Activated naive CD4-positive, alpha-beta T cell treated with anti-CD3 and anti-CD28 coated beads, Interleukin-2, amount 50 U/mL, for 72 hours (primary cell): Measurements from ENCODE around the gene TENM4. TPM values are rescaled to one million over a fixed set of nuclear protein-coding genes. Genes with fewer than 3 reads are reported as not detected.

ENCODE experiments used
- ATAC-seq, 2 donors: fragments of 150-1000 bp; cut with Tn5 transposase; 2 replicates each; pipeline ENCODE4 v1.10.0; 2021; ENCODE audit warnings: mild to moderate bottlenecking in 2 of 2, moderate library complexity in 2 of 2
- DNase-seq, 2 donors: peaks; one replicate each; pipeline ENCODE4 v3.0.0; 2021 to 2022; ENCODE audit warnings: low spot score in 2 of 2
- H3K27ac Mint-ChIP-seq, 2 donors: one replicate each; pipeline ENCODE4 v1.8.0; 2022; ENCODE audit warnings: mild to moderate bottlenecking in 2 of 2, mixed read lengths in 2 of 2
- H3K36me3 Mint-ChIP-seq, 2 donors: one replicate each; pipeline ENCODE4 v1.8.0; 2022; ENCODE audit warnings: mixed read lengths in 2 of 2
- H3K9me3 Mint-ChIP-seq, 2 donors: one replicate each; pipeline ENCODE4 v1.8.0; 2022; ENCODE audit warnings: mixed read lengths in 2 of 2
- total RNA-seq, 2 donors: library from RNA; stranded (reverse); gene quantifications; one replicate each; pipeline ENCODE4 v1.2.3, GENCODE V29; 2022

The TENM4 gene
- total RNA-seq, 2 donors from 2014 or later, result not detected

DNA sequence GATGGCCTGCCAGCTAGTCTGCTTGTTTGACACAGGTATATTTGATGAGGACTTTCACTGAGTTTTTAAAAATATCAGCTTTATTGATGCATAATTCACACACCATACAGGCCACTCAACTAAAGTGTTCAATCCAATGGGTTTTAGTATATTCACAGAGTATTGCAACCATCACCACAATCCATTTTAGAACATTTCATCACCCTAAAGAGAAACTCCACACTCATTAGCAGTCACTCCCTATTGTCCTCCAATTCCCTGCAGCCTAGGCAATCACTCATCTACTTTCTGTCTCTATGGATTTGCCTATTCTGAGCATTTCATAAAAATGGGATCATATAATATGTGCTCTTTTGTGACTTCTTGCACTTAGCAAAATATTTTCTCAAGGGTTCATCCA is 468.2 kb downstream of the TENM4 start:
- peaks cover 0 to 6% of the 10 kb centered on the region in 2 donors for H3K9me3 Mint-ChIP-seq
- H3K27ac Mint-ChIP-seq, result no peak overlapping the region
- DNase-seq (no peak), ATAC-seq (no peak)
- peaks cover 0 to 4% of the 10 kb centered on the region in 2 donors for H3K36me3 Mint-ChIP-seq

DNA sequence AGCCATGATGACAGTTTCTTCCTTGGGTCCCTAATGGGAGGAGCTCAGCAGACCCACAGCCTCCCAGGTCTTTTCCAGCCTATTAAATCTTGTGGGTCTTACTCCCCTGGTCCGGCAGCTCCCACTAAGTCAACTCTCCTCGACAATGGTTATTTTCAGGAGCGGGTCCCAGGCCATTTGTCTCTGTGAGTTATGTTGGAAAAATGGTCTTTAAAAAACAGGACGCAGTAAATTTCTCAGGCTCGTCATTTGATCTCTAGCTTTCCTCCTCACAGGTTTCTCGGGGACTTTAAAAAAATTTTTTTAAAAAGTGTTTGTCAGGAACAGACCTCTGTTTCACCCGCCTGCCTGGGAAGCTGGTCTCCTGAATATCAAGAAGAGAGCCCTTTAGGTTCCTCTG is 468.7 kb downstream of the TENM4 start:
- no peak for DNase-seq
- Mint-ChIP-seq H3K27ac (no peak overlapping the region), H3K9me3 (peaks cover 0 to 2% of the 10 kb centered on the region in 2 donors), H3K36me3 (peaks cover 0 to under 1% of the 10 kb centered on the region in 2 donors)
- ATAC-seq, result no peak

- DNase-seq (no peak), ATAC-seq (no peak)
- Mint-ChIP-seq H3K36me3 (no peaks in the 10 kb centered on the region), H3K27ac (no peak overlapping the region), H3K9me3 (no peaks in the 10 kb centered on the region)
These were observed 473.0 kb downstream of the TENM4 start for GRCh38 chr11:78967811-78968210.

DNA sequence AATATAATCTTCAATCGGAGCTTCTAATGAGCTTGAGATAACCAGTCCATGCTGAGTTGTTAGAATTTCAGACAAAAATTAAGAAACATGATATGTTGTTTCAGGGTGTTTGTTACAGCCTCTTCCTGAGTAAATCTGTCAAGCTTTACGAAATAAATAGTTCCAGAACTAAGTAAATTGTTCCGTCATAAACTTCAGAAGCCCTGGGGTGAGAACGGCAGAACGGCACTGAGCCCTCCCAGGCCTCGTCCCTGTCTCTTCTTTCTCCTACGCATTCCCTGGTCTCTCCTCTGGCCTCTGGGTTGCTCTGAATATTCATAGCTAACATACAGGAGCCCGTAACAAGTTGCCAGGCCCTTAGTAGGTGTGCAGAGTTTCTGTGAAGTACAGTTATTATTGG is 475.4 kb downstream of the TENM4 start:
- no peak for DNase-seq
- H3K9me3 Mint-ChIP-seq, result no peaks in the 10 kb centered on the region
- H3K36me3 Mint-ChIP-seq, result no peaks in the 10 kb centered on the region
- H3K27ac Mint-ChIP-seq, result no peak overlapping the region
- no peak for ATAC-seq

DNA sequence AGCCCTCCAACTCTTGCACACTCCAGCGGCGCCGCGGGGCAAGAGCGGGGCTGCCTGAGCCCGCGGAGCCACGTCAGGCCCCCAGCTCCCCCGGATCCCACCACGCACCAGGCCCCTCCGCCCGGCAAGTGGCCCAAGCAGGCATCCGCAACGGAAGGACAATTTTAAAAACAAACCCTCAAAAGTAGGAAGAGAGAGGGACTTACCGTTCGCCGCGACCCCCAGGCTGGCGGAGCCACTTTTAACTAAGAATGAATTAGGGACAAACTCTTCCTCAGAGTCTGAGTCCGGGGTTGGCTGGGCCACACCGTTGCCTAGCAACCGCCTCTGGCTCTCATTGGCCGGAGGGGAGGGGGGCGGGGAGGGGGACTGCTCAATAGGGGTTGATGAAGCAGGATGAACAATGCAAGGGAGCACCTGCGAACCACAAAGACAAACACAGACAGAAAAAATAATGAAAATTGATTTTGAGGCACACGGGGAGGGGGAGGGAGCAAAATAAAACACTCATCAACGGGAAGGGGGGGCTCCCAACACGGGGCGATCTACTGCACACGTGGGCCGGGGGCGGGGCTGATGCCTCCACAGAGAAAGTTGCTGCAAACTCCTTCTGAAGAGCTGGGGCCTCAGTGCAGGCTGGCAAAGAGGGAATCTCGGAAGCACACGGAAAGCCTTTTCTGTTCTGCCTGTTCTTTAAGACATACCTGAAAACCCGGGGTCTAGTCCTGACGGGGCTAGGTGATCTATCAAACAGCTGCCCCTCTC is 478.7 kb downstream of the TENM4 start:
- DNase-seq (no peak), ATAC-seq (no peak)
- Mint-ChIP-seq H3K36me3 (no peaks in the 10 kb centered on the region), H3K9me3 (no peaks in the 10 kb centered on the region), H3K27ac (no peak overlapping the region)

DNA sequence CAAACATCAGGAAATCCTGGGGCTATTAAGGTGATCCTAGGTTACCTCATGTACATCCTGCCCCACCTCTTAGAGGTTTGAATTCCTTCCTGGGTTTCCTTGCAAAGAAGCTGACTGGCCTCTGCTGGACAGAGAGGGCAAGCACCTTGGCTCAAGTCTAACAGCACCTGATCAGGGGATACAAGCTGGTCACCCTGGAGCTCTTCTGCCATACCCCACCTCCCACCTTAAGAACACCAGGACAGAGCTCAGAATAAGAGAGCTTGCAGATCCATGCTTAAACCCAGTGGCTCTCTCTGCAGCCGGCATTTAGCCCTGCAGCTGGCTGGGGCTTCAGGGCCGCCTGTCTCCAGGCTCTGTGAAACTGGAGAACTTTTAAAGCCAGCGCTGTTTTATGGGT is 479.6 kb downstream of the TENM4 start:
- ATAC-seq, result no peak
- Mint-ChIP-seq H3K36me3 (no peaks in the 10 kb centered on the region), H3K9me3 (no peaks in the 10 kb centered on the region), H3K27ac (no peak overlapping the region)
- no peak for DNase-seq

DNA sequence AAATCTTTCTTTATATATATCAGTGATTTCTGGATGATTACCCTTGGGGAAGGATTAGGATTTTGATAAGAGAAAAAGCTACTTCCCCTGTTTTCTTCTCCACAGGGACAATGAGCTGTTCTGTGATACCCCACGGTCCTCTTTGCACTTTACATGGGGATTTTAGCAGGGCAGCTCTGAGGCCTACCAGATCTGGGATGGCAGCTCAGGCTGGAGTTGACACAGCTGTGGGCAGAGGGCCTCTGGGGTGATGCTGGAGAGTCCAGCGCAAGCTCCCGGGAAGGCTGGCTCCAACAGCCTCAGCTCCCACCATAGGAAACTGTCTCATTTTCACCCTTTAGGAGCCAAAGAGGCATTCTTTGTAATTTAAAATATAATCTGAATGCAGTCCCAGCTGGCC is 482.4 kb downstream of the TENM4 start:
- DNase-seq (no peak), ATAC-seq (no peak)
- Mint-ChIP-seq H3K9me3 (no peaks in the 10 kb centered on the region), H3K36me3 (no peaks in the 10 kb centered on the region), H3K27ac (no peak overlapping the region)

GRCh38 chr11:78957476-78958245 is 483.2 kb downstream of the TENM4 start:
- Mint-ChIP-seq H3K27ac (no peak overlapping the region), H3K36me3 (no peaks in the 10 kb centered on the region), H3K9me3 (no peaks in the 10 kb centered on the region)
- ATAC-seq (no peak), DNase-seq (no peak)

DNA sequence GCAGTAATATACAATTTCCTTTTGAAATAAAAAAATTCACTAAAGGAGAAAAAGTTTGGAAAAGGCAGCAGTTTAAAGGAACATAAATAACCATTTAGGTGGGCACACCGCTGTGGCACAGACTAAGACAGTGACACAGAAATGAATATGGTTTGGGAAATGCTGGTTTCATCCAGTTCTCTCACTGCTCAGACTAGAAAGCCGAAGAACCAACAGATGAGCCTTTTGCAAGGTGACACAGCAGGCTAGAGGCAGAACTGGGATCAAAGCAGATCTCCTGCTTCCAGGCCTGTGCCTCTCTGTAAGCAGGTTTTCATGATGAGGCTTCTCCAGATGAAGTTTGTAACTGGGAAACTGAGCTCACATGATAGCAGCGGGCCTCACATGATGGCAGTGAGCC is 486.1 kb downstream of the TENM4 start:
- no peak overlapping the region for H3K27ac Mint-ChIP-seq
- ATAC-seq, result no peak
- DNase-seq, result no peak
- no peaks in the 10 kb centered on the region for H3K9me3 Mint-ChIP-seq
- H3K36me3 Mint-ChIP-seq, result no peaks in the 10 kb centered on the region

DNA sequence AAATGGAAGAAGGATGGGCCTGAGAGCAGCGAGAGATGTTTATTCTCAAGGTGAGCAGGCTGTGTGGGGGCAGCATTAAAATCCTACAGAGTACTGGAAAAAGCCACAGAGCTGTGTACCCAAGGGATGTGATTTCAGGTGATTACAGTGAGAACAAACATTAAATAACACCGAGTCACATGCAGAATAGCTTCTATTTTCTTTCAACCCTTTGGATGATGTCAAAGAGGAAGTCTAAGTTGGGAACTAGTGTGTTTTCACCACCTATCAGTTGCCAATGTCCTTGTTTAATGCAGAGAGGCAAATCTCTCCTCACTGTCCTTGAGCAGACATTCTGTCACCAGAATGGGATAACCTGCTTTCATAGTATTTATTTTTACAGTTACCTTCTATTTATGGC is 486.6 kb downstream of the TENM4 start:
- DNase-seq, result no peak
- ATAC-seq, result no peak
- H3K27ac Mint-ChIP-seq, result no peak overlapping the region

DNA sequence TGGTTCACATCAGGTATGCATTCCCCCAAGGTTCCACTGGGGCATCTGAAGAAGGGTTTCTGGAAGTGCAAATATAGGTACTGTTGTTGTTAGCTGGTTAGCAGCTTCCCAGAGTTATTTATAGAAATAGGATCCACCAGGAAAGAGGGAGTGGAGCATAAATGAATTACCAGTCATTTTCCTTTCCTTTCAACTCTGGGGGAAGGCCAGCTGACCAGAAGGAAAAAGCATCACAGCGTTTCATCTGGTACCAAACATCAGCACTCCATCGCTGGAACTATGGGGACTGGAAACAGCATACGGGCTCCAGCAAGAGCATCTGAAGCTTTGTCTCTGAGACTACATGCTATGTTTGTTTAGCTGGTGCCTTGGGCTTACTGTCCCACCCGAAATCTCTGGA is 487.9 kb downstream of the TENM4 start:
- ATAC-seq (no peak), DNase-seq (no peak)
- no peaks in the 10 kb centered on the region for H3K9me3 Mint-ChIP-seq
- no peaks in the 10 kb centered on the region for H3K36me3 Mint-ChIP-seq
- H3K27ac Mint-ChIP-seq, result no peak overlapping the region

More for the DNA sequence above, 486.6 kb downstream of the TENM4 start:
- Mint-ChIP-seq H3K36me3 (no peaks in the 10 kb centered on the region), H3K9me3 (no peaks in the 10 kb centered on the region)

- no peaks in the 10 kb centered on the region for H3K9me3 Mint-ChIP-seq
- H3K36me3 Mint-ChIP-seq, result no peaks in the 10 kb centered on the region
- DNase-seq, result no peak
- no peak overlapping the region for H3K27ac Mint-ChIP-seq
- ATAC-seq, result no peak
These were observed 488.7 kb downstream of the TENM4 start for GRCh38 chr11:78952175-78952574.

DNA sequence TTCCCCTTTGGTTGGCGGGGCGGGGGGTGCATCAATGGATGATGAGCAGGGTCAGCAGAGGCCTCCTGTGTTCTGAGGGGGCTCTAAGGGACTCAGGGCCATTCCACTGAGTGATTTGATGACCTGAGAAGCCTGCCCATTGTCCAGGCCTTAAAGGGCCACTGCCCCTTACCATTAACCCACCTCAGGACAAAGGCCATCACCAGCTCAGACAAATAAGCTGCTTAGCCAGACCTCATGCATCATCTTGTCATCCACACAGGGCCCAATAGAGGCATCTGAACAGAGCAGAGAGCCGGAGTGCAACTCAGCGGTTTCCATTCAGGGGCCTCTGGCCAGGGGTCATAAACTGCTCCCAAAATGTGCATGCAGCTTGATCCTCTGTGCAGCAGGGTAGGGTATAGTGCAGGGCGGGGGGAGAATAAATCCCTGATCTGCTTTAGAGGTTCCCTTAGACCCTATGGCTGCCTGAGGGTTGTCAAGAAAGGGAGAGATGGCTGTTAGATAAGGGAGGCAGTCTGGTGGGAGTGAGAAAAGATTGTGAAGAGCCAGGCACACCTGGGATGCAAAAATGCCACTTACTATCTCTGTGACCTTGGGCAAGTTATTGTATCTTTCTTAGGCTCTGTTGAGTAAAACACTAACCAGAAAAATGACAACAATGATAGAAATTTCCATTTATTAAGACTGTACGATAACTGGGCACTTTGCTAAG is 490.7 kb downstream of the TENM4 start:
- H3K36me3 Mint-ChIP-seq, result no peaks in the 10 kb centered on the region
- ATAC-seq (no peak), DNase-seq (no peak)
- no peak overlapping the region for H3K27ac Mint-ChIP-seq
- no peaks in the 10 kb centered on the region for H3K9me3 Mint-ChIP-seq

- DNase-seq, result no peak
These were observed 493.6 kb downstream of the TENM4 start for GRCh38 chr11:78946945-78947902.

GRCh38 chr11:78943841-78944240 is 497.0 kb downstream of the TENM4 start:
- Mint-ChIP-seq H3K9me3 (no peaks in the 10 kb centered on the region), H3K36me3 (no peaks in the 10 kb centered on the region)

More at GRCh38 chr11:78946945-78947902, 493.6 kb downstream of the TENM4 start:
- Mint-ChIP-seq H3K27ac (no peak overlapping the region), H3K9me3 (no peaks in the 10 kb centered on the region), H3K36me3 (no peaks in the 10 kb centered on the region)
- ATAC-seq, result no peak

DNA sequence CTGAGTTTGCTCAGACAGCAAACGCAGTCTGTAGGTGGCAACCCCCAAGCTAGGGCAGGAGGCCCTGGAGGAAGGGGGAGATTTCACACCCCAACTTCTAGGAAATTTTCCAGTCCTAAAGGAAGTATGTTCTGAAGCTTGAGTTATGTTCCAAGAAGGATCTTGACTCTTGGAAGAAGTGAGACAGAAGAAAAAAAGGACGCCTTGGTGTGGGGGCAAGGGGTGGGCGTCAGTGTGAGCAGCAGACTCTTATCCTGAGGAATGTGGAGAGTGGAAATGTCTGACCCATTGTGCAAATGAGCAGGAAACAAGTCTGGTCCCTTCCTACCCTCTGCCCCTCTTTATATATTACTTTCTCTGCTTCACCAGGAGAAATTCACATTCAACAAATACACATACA is 497.7 kb downstream of the TENM4 start:
- H3K36me3 Mint-ChIP-seq, result no peaks in the 10 kb centered on the region

More at GRCh38 chr11:78943841-78944240, 497.0 kb downstream of the TENM4 start:
- no peak overlapping the region for H3K27ac Mint-ChIP-seq
- DNase-seq, result no peak
- ATAC-seq, result no peak

More for the DNA sequence above, 497.7 kb downstream of the TENM4 start:
- Mint-ChIP-seq H3K27ac (no peak overlapping the region), H3K9me3 (no peaks in the 10 kb centered on the region)
- ATAC-seq (no peak), DNase-seq (no peak)
